PC-3 (cell line): ENCODE results near the gene SIAE. TPM values are rescaled to one million over a fixed set of nuclear protein-coding genes. Genes with fewer than 3 reads are reported as not detected.
A peak's percentile ranks its signal among the peaks of the same experiment; 100 is the strongest.

Experiments
- ATAC-seq: fragments of 200-7000 bp; cut with Tn5 transposase; 2 replicates; pipeline ENCODE4 v1.9.1; 2020; ENCODE audit warnings: mild to moderate bottlenecking, moderate library complexity
- BruUV-seq: library from RNA; stranded (reverse); fragments of 400-500 nt; replicated peaks from 2 replicates; lab custom pipeline; 2021; lab: Mats Ljungman, UMichigan
- CTCF ChIA-PET: fragments of 300-600 bp; sonication (Branson Sonifier 250); formaldehyde crosslinking; loops from one replicate; lab custom pipeline; 2022; ENCODE audit warnings: antibody characterized with exemption; lab: Charles Lee
- POLR2A ChIA-PET: fragments of 300-600 bp; sonication (Branson Sonifier 250); formaldehyde crosslinking; loops from one replicate; lab custom pipeline; 2022; ENCODE audit warnings: antibody characterized with exemption; ENCODE audit not compliant: unreplicated experiment; lab: Charles Lee
- DNase-seq: peaks from one replicate; pipeline ENCODE4 v3.0.0-alpha.2; 2015
- H2AFZ ChIP-seq: fragments of 300-600 bp; sonication (generic); 2 replicates; pipeline ENCODE4 v1.6.0; 2016; ENCODE audit warnings: antibody characterized with exemption, low read length
- H3F3A ChIP-seq: fragments of 300-600 bp; sonication (generic); one replicate; pipeline ENCODE4 v1.6.0; 2017; ENCODE audit warnings: antibody characterized with exemption, low read length, control low read depth, mild to moderate bottlenecking; ENCODE audit not compliant: unreplicated experiment
- H3K27ac ChIP-seq: fragments of 300-600 bp; sonication (generic); 2 replicates; pipeline ENCODE4 v1.5.1; 2016; ENCODE audit warnings: mild to moderate bottlenecking, low read length
- H3K27me3 ChIP-seq: fragments of 300-600 bp; sonication (generic); 2 replicates; pipeline ENCODE4 v1.6.1; 2016; ENCODE audit warnings: low read length, mixed read lengths
- H3K36me3 ChIP-seq: fragments of 300-600 bp; sonication (generic); 2 replicates; pipeline ENCODE4 v1.6.1; 2016; ENCODE audit warnings: low read depth, mixed run types, low read length, mixed read lengths
- H3K4me1 ChIP-seq: fragments of 300-600 bp; sonication (generic); 2 replicates; pipeline ENCODE4 v1.5.1; 2016; ENCODE audit warnings: low read length; ENCODE audit not compliant: insufficient read depth
- H3K4me2 ChIP-seq: fragments of 300-600 bp; sonication (generic); 2 replicates; pipeline ENCODE4 v1.6.0; 2016; ENCODE audit warnings: low read length
- H3K4me3 ChIP-seq: fragments of 300-600 bp; sonication (generic); 2 replicates; pipeline ENCODE4 v1.5.1; 2016; ENCODE audit warnings: mild to moderate bottlenecking, low read length, mixed read lengths
- H3K79me2 ChIP-seq: fragments of 300-600 bp; sonication (generic); 2 replicates; pipeline ENCODE4 v1.6.1; 2017; ENCODE audit warnings: low read length, mixed read lengths
- H3K9ac ChIP-seq: fragments of 300-600 bp; sonication (generic); 2 replicates; pipeline ENCODE4 v1.6.0; 2016; ENCODE audit warnings: mild to moderate bottlenecking, low read length
- H3K9me2 ChIP-seq: fragments of 300-600 bp; sonication (generic); replicated peaks from 2 replicates; pipeline ENCODE4 v1.6.1; 2016; ENCODE audit warnings: mixed run types, low read length, mixed read lengths
- H3K9me3 ChIP-seq: fragments of 300-600 bp; sonication (generic); 2 replicates; pipeline ENCODE4 v1.6.1; 2016; ENCODE audit warnings: low read length, mixed read lengths
- H4K20me1 ChIP-seq: fragments of 300-600 bp; sonication (generic); 2 replicates; pipeline ENCODE4 v1.6.1; 2016; ENCODE audit warnings: low read length, mixed read lengths
- EZH2 ChIP-seq: fragments of 300-600 bp; sonication (generic); IDR thresholded peaks from one replicate; pipeline ENCODE4 v1.6.1; 2017; ENCODE audit warnings: antibody characterized with exemption, mild to moderate bottlenecking, low read length; ENCODE audit not compliant: unreplicated experiment
- EZH2phosphoT487 ChIP-seq: fragments of 300-600 bp; sonication (generic); IDR thresholded peaks from 2 replicates; pipeline ENCODE4 v1.6.1; 2018; ENCODE audit warnings: mild to moderate bottlenecking, antibody characterized with exemption, low read length, borderline replicate concordance
- intact Hi-C: fragments of 100-400 bp; cut with micrococcal nuclease; formaldehyde crosslinking; loops from 2 replicates; pipeline ENCODE4 v1.9.0; 2023
- total RNA-seq: library from RNA; depleted of rRNA; stranded (reverse); fragments of >200 nt; gene quantifications from 2 replicates; pipeline ENCODE4 v1.2.3, GENCODE V29; 2014
- TF ChIP-seq, protein P1 (sequence below): fragments of 300-600 bp; sonication (generic); conservative IDR thresholded peaks from 2 replicates; pipeline ENCODE4 v1.5.1; 2017; ENCODE audit warnings: antibody characterized with exemption, low read depth, mild to moderate bottlenecking, low read length

SIAE gene
- total RNA-seq, 1 experiment from 2014 or later = 17.6 TPM

DNA sequence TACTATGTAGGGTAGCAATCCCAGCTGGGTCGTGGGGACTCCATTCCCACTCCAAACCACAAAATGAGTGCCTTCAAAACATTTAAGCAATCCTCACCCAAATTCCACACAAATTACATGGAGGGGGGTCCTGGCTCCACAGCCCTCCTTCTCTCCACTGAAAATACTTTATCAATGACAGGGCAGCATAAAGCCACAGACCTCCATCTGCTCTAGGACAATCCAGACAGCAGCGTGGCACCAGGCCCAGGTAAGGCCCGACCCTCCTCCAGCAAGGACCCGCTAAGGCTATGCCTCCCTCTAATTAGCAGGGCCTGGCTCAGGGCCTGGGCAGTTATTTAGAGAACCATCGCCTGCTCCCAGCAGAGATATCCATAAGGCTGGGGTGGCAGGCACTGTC lies 62.5 kb downstream of the SIAE start, which contains the start of gene PANX3:
PANX3 (plus strand) TSS at position 365 of the 400 bp plus-strand sequence. CDS start 129 bp downstream, outside the sequence.
- H3K9me3 ChIP-seq = no peaks in the 10 kb centered on the region
- no peak within 1 kb of the TSS for H3K4me2 ChIP-seq
- BruUV-seq = no TSS peak
- no peaks in the 10 kb centered on the region for H3K4me1 ChIP-seq
- H3K27me3 ChIP-seq = peaks cover 14% of the 10 kb centered on the region; the same call in 1 of the 2 replicates
- no peaks in the 10 kb centered on the region for H3K36me3 ChIP-seq
- ChIA-PET POLR2A (no interaction called here), CTCF (no interaction called here)
- no peak within 1 kb of the TSS for H2AFZ ChIP-seq
- no peak within 1 kb of the TSS for H3K4me3 ChIP-seq
- intact Hi-C loops = no loop called here
- DNase-seq (no peak), ATAC-seq (no peak)
- H3F3A ChIP-seq = no peaks in the 10 kb centered on the region
- TF ChIP-seq, protein P1, sequence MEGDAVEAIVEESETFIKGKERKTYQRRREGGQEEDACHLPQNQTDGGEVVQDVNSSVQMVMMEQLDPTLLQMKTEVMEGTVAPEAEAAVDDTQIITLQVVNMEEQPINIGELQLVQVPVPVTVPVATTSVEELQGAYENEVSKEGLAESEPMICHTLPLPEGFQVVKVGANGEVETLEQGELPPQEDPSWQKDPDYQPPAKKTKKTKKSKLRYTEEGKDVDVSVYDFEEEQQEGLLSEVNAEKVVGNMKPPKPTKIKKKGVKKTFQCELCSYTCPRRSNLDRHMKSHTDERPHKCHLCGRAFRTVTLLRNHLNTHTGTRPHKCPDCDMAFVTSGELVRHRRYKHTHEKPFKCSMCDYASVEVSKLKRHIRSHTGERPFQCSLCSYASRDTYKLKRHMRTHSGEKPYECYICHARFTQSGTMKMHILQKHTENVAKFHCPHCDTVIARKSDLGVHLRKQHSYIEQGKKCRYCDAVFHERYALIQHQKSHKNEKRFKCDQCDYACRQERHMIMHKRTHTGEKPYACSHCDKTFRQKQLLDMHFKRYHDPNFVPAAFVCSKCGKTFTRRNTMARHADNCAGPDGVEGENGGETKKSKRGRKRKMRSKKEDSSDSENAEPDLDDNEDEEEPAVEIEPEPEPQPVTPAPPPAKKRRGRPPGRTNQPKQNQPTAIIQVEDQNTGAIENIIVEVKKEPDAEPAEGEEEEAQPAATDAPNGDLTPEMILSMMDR = no peak
- TF ChIP-seq EZH2phosphoT487 = no peak
- no peaks in the 10 kb centered on the region for H3K79me2 ChIP-seq
- H4K20me1 ChIP-seq = no peaks in the 10 kb centered on the region
- H3K9ac ChIP-seq = no peak within 1 kb of the TSS
- no peaks in the 10 kb centered on the region for H3K9me2 ChIP-seq
- H3K27ac ChIP-seq = no peak within 1 kb of the TSS

DNA sequence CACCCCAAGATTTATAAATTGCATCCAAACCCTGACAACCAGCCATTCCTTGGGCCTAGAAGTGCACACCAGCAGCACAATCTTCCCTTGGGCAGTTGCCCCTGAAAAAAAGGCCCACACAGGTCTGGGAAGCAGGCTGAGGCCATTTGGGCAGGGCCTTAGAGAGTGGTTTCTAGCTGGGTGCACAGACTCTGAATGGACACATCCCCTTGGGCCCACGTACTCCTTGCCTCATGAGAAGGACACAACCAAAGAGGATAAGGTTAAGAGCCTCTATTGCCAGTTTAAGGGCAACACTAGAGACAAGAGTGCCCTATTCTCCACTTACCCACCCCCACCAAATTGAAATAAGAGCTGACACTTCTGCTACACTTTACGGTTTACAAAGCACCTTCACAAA lies 63.2 kb downstream of the SIAE start:
- TF ChIP-seq EZH2phosphoT487 = no peak
- TF ChIP-seq, protein P1 = no peak
- TF ChIP-seq EZH2 = no peak
- Histone ChIP-seq H3K27me3 (peaks cover 12% of the 10 kb centered on the region; the same call in 1 of the 2 replicates), H3K36me3 (no peaks in the 10 kb centered on the region), H3K9ac (no peak overlapping the region), H3K9me2 (no peaks in the 10 kb centered on the region), H3F3A (no peaks in the 10 kb centered on the region), H4K20me1 (no peaks in the 10 kb centered on the region), H3K4me1 (no peaks in the 10 kb centered on the region), H3K9me3 (no peaks in the 10 kb centered on the region), H3K27ac (no peak overlapping the region), H2AFZ (no peak overlapping the region), H3K79me2 (no peaks in the 10 kb centered on the region), H3K4me3 (no peak overlapping the region), H3K4me2 (no peak overlapping the region)
- POLR2A ChIA-PET = no interaction called here
- no peak for DNase-seq
- CTCF ChIA-PET = no interaction called here
- BruUV-seq = no TSS peak
- intact Hi-C loops = no loop called here
- no peak for ATAC-seq

GRCh38 chr11:124608147-124608546 lies 65.4 kb downstream of the SIAE start:
- no peaks in the 10 kb centered on the region for H3K9me2 ChIP-seq
- POLR2A ChIA-PET = interaction anchor here (0.6 kb wide), 1 partner anchor 14 kb away, joined by 9 read pairs; no protein-coding TSS in a partner anchor

More at GRCh38 chr11:124608147-124608546, 65.4 kb downstream of the SIAE start:
- Histone ChIP-seq H3K4me3 (no peak overlapping the region), H3F3A (no peaks in the 10 kb centered on the region), H2AFZ (no peak overlapping the region), H3K4me2 (no peak overlapping the region), H3K4me1 (no peaks in the 10 kb centered on the region), H3K27ac (no peak overlapping the region), H3K9ac (no peak overlapping the region), H4K20me1 (no peaks in the 10 kb centered on the region), H3K79me2 (no peaks in the 10 kb centered on the region), H3K9me3 (no peaks in the 10 kb centered on the region), H3K27me3 (0 out of 2 replicates have a peak, but pooled peaks cover 4% of the 10 kb centered on the region), H3K36me3 (no peaks in the 10 kb centered on the region)
- no TSS peak for BruUV-seq
- ATAC-seq (no peak), DNase-seq (peak; percentile 28)
- intact Hi-C loops = no loop called here
- CTCF ChIA-PET = interaction anchor here (0.6 kb wide), 1 partner anchor 900 kb away, joined by 13 read pairs; no protein-coding TSS in a partner anchor
- no peak for TF ChIP-seq EZH2
- TF ChIP-seq, protein P1 = no peak
- TF ChIP-seq EZH2phosphoT487 = no peak
